Neural cell (in vitro differentiated cells): ENCODE data around the gene LAMA5.

Experiments used
- CTCF ChIP-seq: fragments of 450-650 bp; IDR thresholded peaks from 2 replicates; pipeline ENCODE4 v1.5.1; 2014; ENCODE audit warnings: antibody characterized with exemption, mild to moderate bottlenecking, moderate library complexity; ENCODE audit not compliant: poor library complexity, severe bottlenecking
- EP300 ChIP-seq: fragments of 450-650 bp; conservative IDR thresholded peaks from 2 replicates; pipeline ENCODE4 v1.6.1; 2014; ENCODE audit warnings: antibody characterized with exemption, mild to moderate bottlenecking, moderate library complexity; ENCODE audit not compliant: poor library complexity, severe bottlenecking
- POLR2AphosphoS5 ChIP-seq: IDR thresholded peaks from 2 replicates; pipeline ENCODE4 v1.6.1; 2012

- TF ChIP-seq EP300, result no peak
- TF ChIP-seq CTCF, result no peak
- no peak for TF ChIP-seq POLR2AphosphoS5
These were observed 4.5 kb upstream of the LAMA5 start for GRCh38 chr20:62371588-62372041.
